HG03575 (cell line): ENCODE measurements around the gene CHD2.
"Not testable (repeated sequence)": the region's sequence is repeated elsewhere in the genome, so short reads cannot be mapped to it uniquely, and the experiment has no call there.

Source experiments
- ATAC-seq: cut with Tn5 transposase; IDR thresholded peaks from one replicate; pipeline ENCODE4 v1.9.1; 2021; ENCODE audit not compliant: unreplicated experiment, insufficient number of reproducible peaks, low FRiP score; ENCODE audit errors: extremely low read depth

CHD2 gene

GRCh38 chr15:93039562-93040287 lies 139.6 kb downstream of the CHD2 start:
- ATAC-seq: not testable (repeated sequence)

GRCh38 chr15:93040288-93041158 lies 140.4 kb downstream of the CHD2 start:
- ATAC-seq: no peak

DNA sequence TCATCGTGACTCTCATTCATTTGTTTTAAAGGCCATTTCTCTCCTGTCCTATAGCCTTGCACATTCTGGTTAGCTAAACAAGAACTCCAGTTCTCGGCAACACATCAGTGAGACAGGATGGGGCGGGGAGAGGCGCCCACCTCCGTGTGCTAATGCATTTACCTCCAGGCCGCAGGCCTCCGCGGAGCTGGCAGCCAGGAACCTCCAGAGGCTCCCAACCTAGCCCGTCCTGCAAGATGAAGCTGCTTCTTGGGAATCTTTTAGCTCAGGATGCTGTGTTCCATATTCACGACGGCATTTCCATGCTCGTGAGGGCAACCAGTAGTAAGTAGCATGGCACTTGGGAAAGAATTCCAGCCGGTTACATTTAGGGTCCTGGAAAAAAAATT lies 141.0 kb downstream of the CHD2 start:
- ATAC-seq: no peak

DNA sequence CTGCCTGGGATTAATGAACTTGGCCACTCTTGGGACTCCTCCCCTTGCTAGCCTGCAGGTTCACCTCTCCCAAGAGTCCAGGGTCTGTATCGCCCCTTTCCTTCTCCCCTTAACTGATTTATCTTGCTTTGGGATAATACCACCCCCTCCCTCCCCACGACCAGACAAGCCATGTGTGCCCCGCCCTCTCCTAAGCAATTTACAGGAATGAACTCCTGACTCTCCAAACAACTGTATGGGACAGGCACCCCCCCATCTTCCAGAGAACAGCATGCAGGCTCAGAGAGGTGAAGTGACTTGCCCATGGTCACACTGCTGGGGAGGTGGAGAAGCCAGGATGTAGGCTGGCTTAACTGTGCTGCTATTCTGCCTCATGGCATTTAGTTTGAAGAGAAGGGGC lies 142.1 kb downstream of the CHD2 start:
- ATAC-seq: no peak

- ATAC-seq: no peak
These were observed 142.7 kb downstream of the CHD2 start for GRCh38 chr15:93042691-93043378.

DNA sequence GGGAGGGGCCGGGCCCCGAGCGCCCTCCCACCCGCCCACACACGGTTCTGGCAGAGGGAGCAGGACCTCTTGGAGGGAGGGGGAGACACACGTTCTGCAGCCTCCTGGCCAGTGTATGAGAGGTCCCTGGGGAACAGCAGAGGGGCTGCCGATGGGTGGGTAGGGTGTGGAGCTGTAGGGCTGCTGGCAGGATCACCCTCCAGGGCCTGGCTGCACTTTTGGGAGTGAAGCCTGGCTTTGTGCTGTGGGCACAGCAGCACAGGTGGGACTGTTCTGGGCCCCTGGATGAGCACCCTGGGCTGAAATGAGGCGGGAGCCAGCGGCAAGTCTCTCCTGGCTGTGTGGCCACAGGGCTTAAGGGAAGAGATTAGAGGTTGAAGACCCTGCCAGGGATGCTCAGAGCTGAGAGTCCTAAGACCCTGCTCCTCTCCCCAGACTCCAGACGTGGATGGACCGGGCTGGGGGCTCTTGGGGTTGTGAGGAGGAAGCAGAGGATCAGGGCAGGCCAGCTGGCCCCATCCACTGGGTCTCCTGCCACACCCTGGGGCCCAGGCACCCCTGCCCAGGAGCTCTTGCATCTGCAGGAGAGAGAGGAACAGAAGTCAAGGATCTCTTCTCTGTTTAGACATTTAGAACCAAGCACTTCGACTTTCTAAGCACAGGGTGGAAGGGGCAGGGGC lies 143.6 kb downstream of the CHD2 start:
- no peak for ATAC-seq

- ATAC-seq: no peak
These were observed 144.4 kb downstream of the CHD2 start for GRCh38 chr15:93044301-93045190.

- no peak for ATAC-seq
These were observed 145.2 kb downstream of the CHD2 start for GRCh38 chr15:93045191-93045785.

- ATAC-seq: no peak
These were observed 146.0 kb downstream of the CHD2 start for GRCh38 chr15:93046120-93046519.

DNA sequence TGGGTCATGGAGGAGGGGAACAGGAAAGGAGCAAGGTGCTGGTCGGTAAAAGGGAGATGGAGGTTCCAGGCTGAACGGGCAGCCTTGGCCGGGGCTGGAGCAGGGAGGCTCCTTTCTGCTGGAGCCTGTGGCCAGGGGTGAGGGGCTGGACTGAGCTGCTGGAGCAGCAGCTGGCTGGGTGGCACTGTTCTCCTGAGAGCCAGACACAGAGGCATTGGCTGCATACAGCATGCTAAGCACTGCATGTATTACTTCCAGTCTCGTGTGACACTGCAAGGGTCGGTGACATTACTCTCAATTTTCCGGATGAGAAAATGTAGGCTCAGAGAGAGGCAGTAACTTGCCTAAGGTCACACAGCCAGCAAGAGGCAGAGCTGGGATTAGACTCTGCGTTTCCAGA lies 146.6 kb downstream of the CHD2 start:
- ATAC-seq: no peak

DNA sequence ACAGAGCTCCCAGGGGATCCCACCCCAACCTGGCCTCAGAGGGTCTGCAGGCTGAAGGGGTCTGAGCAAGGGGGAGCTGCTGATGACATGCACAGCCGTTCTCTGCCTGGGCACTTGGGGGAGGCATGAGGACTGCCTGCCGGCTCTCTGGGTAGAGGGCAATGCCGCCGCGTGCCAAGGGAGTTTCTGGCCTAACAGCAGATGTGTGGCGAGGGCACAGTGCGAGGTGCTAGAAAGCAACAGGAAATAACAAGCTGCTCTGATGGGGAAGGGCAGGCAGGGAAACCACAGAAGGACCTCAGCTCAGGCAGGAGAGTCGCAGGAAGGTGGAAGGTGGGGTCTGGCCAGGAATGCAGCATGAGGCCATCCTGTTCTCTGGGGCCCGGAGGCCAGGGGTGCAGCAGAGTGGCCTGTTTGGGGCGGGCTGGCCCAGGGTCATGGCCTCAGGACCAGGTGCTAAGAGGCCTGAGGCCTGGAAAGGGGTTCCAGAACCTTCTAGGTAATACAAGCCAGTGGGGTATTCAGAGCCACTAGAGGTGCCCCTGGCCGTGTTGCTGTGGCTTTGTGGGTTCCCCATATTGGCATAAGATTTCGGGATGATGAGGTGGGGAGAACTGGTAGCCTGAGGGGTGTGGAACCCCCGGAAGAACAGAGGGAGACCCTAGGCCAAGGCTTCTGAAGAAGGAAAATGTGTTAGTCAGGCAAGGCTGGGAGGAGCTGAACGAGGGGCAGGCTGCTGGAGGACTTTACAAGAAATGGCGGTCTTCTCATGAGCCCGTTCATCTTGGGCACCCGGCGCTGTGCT lies 147.7 kb downstream of the CHD2 start:
- no peak for ATAC-seq

- ATAC-seq: no peak
These were observed 148.2 kb downstream of the CHD2 start for GRCh38 chr15:93048426-93048721.

- ATAC-seq: no peak
These were observed 148.6 kb downstream of the CHD2 start for GRCh38 chr15:93048759-93049161.

- no peak for ATAC-seq
These were observed 149.1 kb downstream of the CHD2 start for GRCh38 chr15:93049233-93049632.

DNA sequence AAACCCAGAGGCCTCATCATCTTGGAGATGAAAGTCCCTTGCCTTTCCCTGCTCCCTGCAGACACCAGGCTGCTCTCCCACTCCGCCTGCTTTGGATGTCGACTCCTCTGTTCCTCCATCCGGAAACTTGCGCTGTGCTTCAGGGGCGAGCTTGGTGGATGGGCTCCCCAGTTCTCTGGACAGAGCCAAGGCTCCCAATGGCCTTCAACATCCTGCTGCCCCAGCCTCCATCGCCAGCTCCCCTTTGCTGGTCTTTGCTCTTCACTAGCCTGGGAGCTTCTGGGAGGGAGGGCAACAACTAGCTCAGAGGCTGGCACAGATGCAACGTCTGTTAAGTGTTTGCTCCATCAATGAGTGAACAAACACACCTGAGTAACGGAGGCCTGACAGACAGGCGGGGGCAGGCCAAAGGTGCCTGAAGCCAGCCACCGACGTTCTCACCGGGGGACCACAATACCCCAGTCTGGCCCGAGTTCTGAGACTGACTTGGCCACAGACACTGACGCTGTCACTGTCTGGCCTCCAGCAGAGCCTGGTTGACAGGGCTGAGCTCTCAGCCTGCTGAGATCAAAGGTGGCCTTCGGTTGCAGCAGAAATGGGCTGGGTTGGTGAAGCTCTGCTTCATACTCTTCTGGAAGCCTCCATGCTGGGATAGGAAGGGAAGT lies 149.9 kb downstream of the CHD2 start:
- ATAC-seq: no peak

GRCh38 chr15:93050648-93051047 lies 150.5 kb downstream of the CHD2 start:
- no peak for ATAC-seq
